Measurements from ENCODE around the gene PIP5K1C. TPM values are rescaled to one million over a fixed set of nuclear protein-coding genes. Genes with fewer than 3 reads are reported as not detected.

The PIP5K1C gene
- total RNA-seq, 1 experiment from 2014 or later: 11.8 TPM

GRCh38 chr19:3730457-3730958, 30.2 kb upstream of the PIP5K1C start:
- Histone ChIP-seq H3K27ac (no peak overlapping the region), H3K4me1 (no peaks in the 10 kb centered on the region), H3K27me3 (no peaks in the 10 kb centered on the region), H3K9me3 (replicated peaks) (no peaks in the 10 kb centered on the region), H3K36me3 (no peaks in the 10 kb centered on the region), H3K4me3 (no peak overlapping the region)
- DNase-seq: no peak

- H3K36me3 ChIP-seq: no peaks in the 10 kb centered on the region
- H3K9me3 ChIP-seq (replicated peaks): no peaks in the 10 kb centered on the region
- H3K4me1 ChIP-seq: no peaks in the 10 kb centered on the region
- H3K27me3 ChIP-seq: peaks cover 15% of the 10 kb centered on the region
- H3K27ac ChIP-seq: no peak overlapping the region
- no peak for DNase-seq
- no peak overlapping the region for H3K4me3 ChIP-seq
Measured at GRCh38 chr19:3725640-3726310, 25.5 kb upstream of the PIP5K1C start.

GRCh38 chr19:3725121-3725520, 24.9 kb upstream of the PIP5K1C start:
- Histone ChIP-seq H3K36me3 (no peaks in the 10 kb centered on the region), H3K4me3 (no peak overlapping the region), H3K27me3 (peaks cover 15% of the 10 kb centered on the region)

GRCh38 chr19:3723883-3724282, 23.6 kb upstream of the PIP5K1C start:
- peaks cover 22% of the 10 kb centered on the region for H3K27me3 ChIP-seq
- H3K4me3 ChIP-seq: no peak overlapping the region
- peak in 1 of 2 experiments; percentile 26 for DNase-seq
- H3K27ac ChIP-seq: no peak overlapping the region
- H3K4me1 ChIP-seq: no peaks in the 10 kb centered on the region
- H3K9me3 ChIP-seq (replicated peaks): no peaks in the 10 kb centered on the region
- H3K36me3 ChIP-seq: no peaks in the 10 kb centered on the region

More at GRCh38 chr19:3725121-3725520, 24.9 kb upstream of the PIP5K1C start:
- no peaks in the 10 kb centered on the region for H3K9me3 ChIP-seq (replicated peaks)
- DNase-seq: no peak
- H3K27ac ChIP-seq: no peak overlapping the region
- H3K4me1 ChIP-seq: no peaks in the 10 kb centered on the region

- Histone ChIP-seq H3K27me3 (peaks cover 23% of the 10 kb centered on the region), H3K4me3 (no peak overlapping the region), H3K9me3 (replicated peaks) (no peaks in the 10 kb centered on the region), H3K36me3 (no peaks in the 10 kb centered on the region), H3K27ac (no peak overlapping the region), H3K4me1 (no peaks in the 10 kb centered on the region)
- DNase-seq: no peak
Measured at GRCh38 chr19:3723110-3723488, 22.8 kb upstream of the PIP5K1C start.

- Histone ChIP-seq H3K9me3 (replicated peaks) (no peaks in the 10 kb centered on the region), H3K27me3 (peaks cover 23% of the 10 kb centered on the region), H3K36me3 (no peaks in the 10 kb centered on the region), H3K4me3 (no peak overlapping the region), H3K27ac (no peak overlapping the region), H3K4me1 (no peaks in the 10 kb centered on the region)
- no peak for DNase-seq
Measured at GRCh38 chr19:3722443-3723109, 22.3 kb upstream of the PIP5K1C start.

- Histone ChIP-seq H3K9me3 (replicated peaks) (no peaks in the 10 kb centered on the region), H3K4me3 (no peak overlapping the region), H3K27ac (no peak overlapping the region), H3K36me3 (no peaks in the 10 kb centered on the region), H3K4me1 (no peaks in the 10 kb centered on the region), H3K27me3 (peaks cover 23% of the 10 kb centered on the region)
- no peak for DNase-seq
Measured at GRCh38 chr19:3721887-3722442, 21.7 kb upstream of the PIP5K1C start.

GRCh38 chr19:3721131-3721886, 21.0 kb upstream of the PIP5K1C start:
- Histone ChIP-seq H3K36me3 (no peaks in the 10 kb centered on the region), H3K4me1 (no peaks in the 10 kb centered on the region), H3K27ac (no peak overlapping the region), H3K9me3 (replicated peaks) (no peaks in the 10 kb centered on the region), H3K4me3 (no peak overlapping the region), H3K27me3 (peaks cover 23% of the 10 kb centered on the region)
- DNase-seq: peak; percentile 82 to 84

GRCh38 chr19:3720349-3720917, 20.2 kb upstream of the PIP5K1C start:
- no peak for DNase-seq
- H3K4me3 ChIP-seq: no peak overlapping the region
- no peaks in the 10 kb centered on the region for H3K4me1 ChIP-seq

GRCh38 chr19:3719868-3720267, 19.6 kb upstream of the PIP5K1C start:
- H3K9me3 ChIP-seq (replicated peaks): no peaks in the 10 kb centered on the region

More at GRCh38 chr19:3720349-3720917, 20.2 kb upstream of the PIP5K1C start:
- Histone ChIP-seq H3K9me3 (replicated peaks) (no peaks in the 10 kb centered on the region), H3K27ac (no peak overlapping the region), H3K36me3 (no peaks in the 10 kb centered on the region), H3K27me3 (peaks cover 23% of the 10 kb centered on the region)

GRCh38 chr19:3716147-3716668, 15.9 kb upstream of the PIP5K1C start:
- DNase-seq: no peak
- H3K4me1 ChIP-seq: no peaks in the 10 kb centered on the region
- no peak overlapping the region for H3K4me3 ChIP-seq
- no peaks in the 10 kb centered on the region for H3K36me3 ChIP-seq
- no peak overlapping the region for H3K27ac ChIP-seq
- no peaks in the 10 kb centered on the region for H3K9me3 ChIP-seq (replicated peaks)
- peaks cover 17% of the 10 kb centered on the region for H3K27me3 ChIP-seq

More at GRCh38 chr19:3719868-3720267, 19.6 kb upstream of the PIP5K1C start:
- Histone ChIP-seq H3K27me3 (peaks cover 23% of the 10 kb centered on the region), H3K27ac (no peak overlapping the region), H3K36me3 (no peaks in the 10 kb centered on the region), H3K4me3 (no peak overlapping the region), H3K4me1 (no peaks in the 10 kb centered on the region)
- no peak for DNase-seq

GRCh38 chr19:3712663-3713611, 12.7 kb upstream of the PIP5K1C start:
- Histone ChIP-seq H3K27me3 (peaks cover 25% of the 10 kb centered on the region), H3K36me3 (no peaks in the 10 kb centered on the region), H3K4me1 (no peaks in the 10 kb centered on the region), H3K4me3 (no peak overlapping the region), H3K9me3 (replicated peaks) (no peaks in the 10 kb centered on the region), H3K27ac (no peak overlapping the region)
- no peak for DNase-seq

GRCh38 chr19:3710265-3710812, 10.1 kb upstream of the PIP5K1C start:
- no peaks in the 10 kb centered on the region for H3K36me3 ChIP-seq
- no peaks in the 10 kb centered on the region for H3K4me1 ChIP-seq
- H3K4me3 ChIP-seq: no peak overlapping the region
- no peaks in the 10 kb centered on the region for H3K9me3 ChIP-seq (replicated peaks)
- no peak overlapping the region for H3K27ac ChIP-seq
- H3K27me3 ChIP-seq: peaks cover 28% of the 10 kb centered on the region
- peak; percentile 69 for DNase-seq

All from SJCRH30 (cell line).